GM12872 (cell line): ENCODE results near the gene TEX44.

Experiments used
- CTCF ChIP-seq: IDR thresholded peaks from 3 replicates; pipeline ENCODE4 v1.5.1; 2011; ENCODE audit warnings: low read depth, mild to moderate bottlenecking, low read length, moderate library complexity; ENCODE audit not compliant: insufficient read depth

The TEX44 gene

GRCh38 chr2:231640641-231641111, 48.0 kb downstream of the TEX44 start:
- TF ChIP-seq CTCF: no peak

- TF ChIP-seq CTCF: no peak
Measured at GRCh38 chr2:231642631-231643494, 50.2 kb downstream of the TEX44 start.

GRCh38 chr2:231643495-231643888, 50.8 kb downstream of the TEX44 start:
- TF ChIP-seq CTCF: no peak
